Suppressor macrophage treated with lipopolysaccharide for 1 hour (primary cell): Measurements from ENCODE around the gene TM9SF4.

Experiments
- DNase-seq, 3 donors: peaks; one replicate each; pipeline ENCODE4 v3.0.0-alpha.2; 2020 to 2022

The TM9SF4 gene

GRCh38 chr20:32109392-32110172 lies at the start of gene TM9SF4:
Gene TM9SF4, plus strand, starts transcription at chr20:32109714. Its CDS starts 27 bp downstream, at chr20:32109741.
- DNase-seq, result peak; percentile 93 to 95 (median 93)

- peak; percentile 97 to 99 (median 97) for DNase-seq
Measured at GRCh38 chr20:32062776-32063170, 46.7 kb upstream of the TM9SF4 start.

- DNase-seq, result peak; percentile 79 to 84 (median 82)
Measured at GRCh38 chr20:32063695-32064094, 45.8 kb upstream of the TM9SF4 start.

- DNase-seq, result peak; percentile 50 to 64 (median 56)
Measured at GRCh38 chr20:32064667-32065066, 44.8 kb upstream of the TM9SF4 start.

- no peak for DNase-seq
Measured at GRCh38 chr20:32067234-32067821, 42.2 kb upstream of the TM9SF4 start.

GRCh38 chr20:32068174-32068573 lies 41.3 kb upstream of the TM9SF4 start:
- no peak for DNase-seq

- no peak for DNase-seq
Measured at GRCh38 chr20:32069711-32070110, 39.8 kb upstream of the TM9SF4 start.

GRCh38 chr20:32070282-32070681 lies 39.2 kb upstream of the TM9SF4 start:
- no peak for DNase-seq

- DNase-seq, result no peak
Measured at GRCh38 chr20:32070690-32071213, 38.8 kb upstream of the TM9SF4 start.

- DNase-seq, result no peak
Measured at GRCh38 chr20:32071395-32072167, 37.9 kb upstream of the TM9SF4 start.

- no peak for DNase-seq
Measured at GRCh38 chr20:32072168-32072750, 37.3 kb upstream of the TM9SF4 start.

GRCh38 chr20:32075534-32075933 lies 34.0 kb upstream of the TM9SF4 start:
- DNase-seq, result no peak

GRCh38 chr20:32077190-32077589 lies 32.3 kb upstream of the TM9SF4 start:
- DNase-seq, result peak; percentile 58 to 61 (median 60)

GRCh38 chr20:32078322-32078721 lies 31.2 kb upstream of the TM9SF4 start:
- no peak for DNase-seq

GRCh38 chr20:32078791-32079190 lies 30.7 kb upstream of the TM9SF4 start:
- DNase-seq, result no peak

GRCh38 chr20:32079655-32080109 lies 29.8 kb upstream of the TM9SF4 start:
- DNase-seq, result no peak

GRCh38 chr20:32080783-32081182 lies 28.7 kb upstream of the TM9SF4 start:
- DNase-seq, result no peak

- no peak for DNase-seq
Measured at GRCh38 chr20:32083469-32083868, 26.0 kb upstream of the TM9SF4 start.

- peak; percentile 62 to 74 (median 68) for DNase-seq
Measured at GRCh38 chr20:32087070-32087469, 22.4 kb upstream of the TM9SF4 start.

GRCh38 chr20:32088759-32089158 lies 20.8 kb upstream of the TM9SF4 start:
- DNase-seq, result no peak

GRCh38 chr20:32089637-32090362 lies 19.7 kb upstream of the TM9SF4 start:
- DNase-seq, result no peak

- DNase-seq, result peak; percentile 83 to 89 (median 89)
Measured at GRCh38 chr20:32091888-32092346, 17.6 kb upstream of the TM9SF4 start.
